NB4 (cell line): ENCODE measurements around the gene MPDU1.

Experiments used
- CTCF ChIP-seq: IDR thresholded peaks from one replicate; pipeline ENCODE4 v1.5.1; 2012; ENCODE audit warnings: low read depth, low read length
- MYC ChIP-seq: IDR thresholded peaks from 2 replicates; pipeline ENCODE4 v1.6.1; 2011; ENCODE audit warnings: low read depth, low read length
- POLR2A ChIP-seq: IDR thresholded peaks from 2 replicates; pipeline ENCODE4 v1.6.1; 2011; ENCODE audit warnings: mild to moderate bottlenecking; ENCODE audit not compliant: insufficient read length; ENCODE audit errors: extremely low read depth

- TF ChIP-seq CTCF (no peak), POLR2A (no peak), MYC (no peak)
Measured at GRCh38 chr17:7631398-7632380, 48.0 kb downstream of the MPDU1 start.
